ENCODE data around the gene PLSCR2.
"Not testable (repeated sequence)": the region's sequence is repeated elsewhere in the genome, so short reads cannot be mapped to it uniquely, and the experiment has no call there.

Gene PLSCR2

GRCh38 chr3:146469150-146470017 is at the start of gene PLSCR2:
Gene PLSCR2 (minus strand): TSS chr3:146469561. CDS start chr3:146459904, 9,657 bp downstream.
- DNase-seq = peak; percentile 87

GRCh38 chr3:146517684-146518435 is 48.5 kb upstream of the PLSCR2 start:
- DNase-seq = no peak

GRCh38 chr3:146513386-146514051 is 44.2 kb upstream of the PLSCR2 start:
- no peak for DNase-seq

GRCh38 chr3:146511402-146512134 is 42.2 kb upstream of the PLSCR2 start:
- DNase-seq = no peak

- no peak for DNase-seq
These were observed 38.2 kb upstream of the PLSCR2 start for GRCh38 chr3:146507331-146508120.

- DNase-seq = no peak
These were observed 36.2 kb upstream of the PLSCR2 start for GRCh38 chr3:146505516-146505915.

GRCh38 chr3:146504498-146505197 is 35.3 kb upstream of the PLSCR2 start:
- DNase-seq = no peak

- DNase-seq = no peak
These were observed 34.3 kb upstream of the PLSCR2 start for GRCh38 chr3:146503461-146504202.

GRCh38 chr3:146502887-146503460 is 33.6 kb upstream of the PLSCR2 start:
- DNase-seq = no peak

- DNase-seq = no peak
These were observed 32.4 kb upstream of the PLSCR2 start for GRCh38 chr3:146501752-146502151.

- DNase-seq = no peak
These were observed 30.3 kb upstream of the PLSCR2 start for GRCh38 chr3:146499701-146500100.

- no peak for DNase-seq
These were observed 28.8 kb upstream of the PLSCR2 start for GRCh38 chr3:146498002-146498736.

GRCh38 chr3:146497145-146497843 is 27.9 kb upstream of the PLSCR2 start:
- DNase-seq = not testable (repeated sequence)

GRCh38 chr3:146496726-146497125 is 27.4 kb upstream of the PLSCR2 start:
- no peak for DNase-seq

GRCh38 chr3:146496251-146496650 is 26.9 kb upstream of the PLSCR2 start:
- no peak for DNase-seq

- no peak for DNase-seq
These were observed 24.4 kb upstream of the PLSCR2 start for GRCh38 chr3:146493761-146494160.

- DNase-seq = no peak
These were observed 23.9 kb upstream of the PLSCR2 start for GRCh38 chr3:146493221-146493620.

GRCh38 chr3:146491303-146491702 is 21.9 kb upstream of the PLSCR2 start:
- no peak for DNase-seq

GRCh38 chr3:146485297-146485696 is 15.9 kb upstream of the PLSCR2 start:
- DNase-seq = no peak

Data from activated effector memory CD4-positive, alpha-beta T cell treated with anti-CD3 and anti-CD28 coated beads, Interleukin-2, amount 50 U/mL, for 16 hours (primary cell).